D721Med (cell line): ENCODE results near the gene KCTD14.
"Not testable (repeated sequence)": the region's sequence is repeated elsewhere in the genome, so short reads cannot be mapped to it uniquely, and the experiment has no call there.

Source experiments
- DNase-seq: peaks from one replicate; pipeline ENCODE4 v3.0.0; 2011; ENCODE audit warnings: low spot score; ENCODE audit not compliant: insufficient read length
- FAIRE-seq: peaks from 2 replicates; lab custom pipeline; 2011; peaks lifted over from hg19 to GRCh38; lab: Jason Lieb, UNC
- CTCF ChIP-seq: IDR thresholded peaks from 2 replicates; pipeline ENCODE4 v1.5.1; 2012; ENCODE audit warnings: mild to moderate bottlenecking, control low read depth; ENCODE audit not compliant: insufficient read depth; ENCODE audit errors: missing control alignments

KCTD14 gene

GRCh38 chr11:78009062-78009461, 14.0 kb downstream of the KCTD14 start:
- DNase-seq (no peak), FAIRE-seq (no peak)
- no peak for TF ChIP-seq CTCF

GRCh38 chr11:78000193-78000592, 22.9 kb downstream of the KCTD14 start:
- DNase-seq = no peak
- FAIRE-seq = no peak
- peak; percentile 68 for TF ChIP-seq CTCF

DNA sequence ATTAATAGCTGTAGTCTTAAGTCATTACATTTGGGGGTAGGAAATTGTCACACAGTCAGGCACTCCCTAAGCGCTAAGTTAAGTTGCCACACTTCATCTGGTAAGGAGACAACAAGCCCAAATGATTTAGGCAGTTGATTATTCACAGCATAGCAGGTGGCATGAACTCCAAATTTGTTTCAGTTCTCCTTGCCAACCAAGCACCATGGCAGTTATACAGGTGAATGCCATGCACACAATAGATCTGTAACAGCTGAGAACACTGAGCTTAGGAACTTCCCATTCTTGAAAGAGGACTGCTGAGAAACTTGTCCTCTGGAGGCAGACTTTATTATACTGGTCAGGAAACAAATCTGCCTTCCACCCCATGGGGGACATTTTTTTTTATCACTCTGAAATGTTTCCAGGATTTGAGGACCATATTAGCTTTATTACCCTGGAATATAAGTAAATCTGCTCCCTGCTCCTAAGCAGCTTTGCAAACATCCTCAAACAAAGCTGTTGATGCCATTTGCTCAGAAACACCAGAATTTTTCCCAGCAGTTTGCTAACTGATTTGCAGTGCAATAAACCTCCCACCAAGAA, 23.5 kb downstream of the KCTD14 start:
- no peak for TF ChIP-seq CTCF
- no peak for DNase-seq
- no peak for FAIRE-seq

DNA sequence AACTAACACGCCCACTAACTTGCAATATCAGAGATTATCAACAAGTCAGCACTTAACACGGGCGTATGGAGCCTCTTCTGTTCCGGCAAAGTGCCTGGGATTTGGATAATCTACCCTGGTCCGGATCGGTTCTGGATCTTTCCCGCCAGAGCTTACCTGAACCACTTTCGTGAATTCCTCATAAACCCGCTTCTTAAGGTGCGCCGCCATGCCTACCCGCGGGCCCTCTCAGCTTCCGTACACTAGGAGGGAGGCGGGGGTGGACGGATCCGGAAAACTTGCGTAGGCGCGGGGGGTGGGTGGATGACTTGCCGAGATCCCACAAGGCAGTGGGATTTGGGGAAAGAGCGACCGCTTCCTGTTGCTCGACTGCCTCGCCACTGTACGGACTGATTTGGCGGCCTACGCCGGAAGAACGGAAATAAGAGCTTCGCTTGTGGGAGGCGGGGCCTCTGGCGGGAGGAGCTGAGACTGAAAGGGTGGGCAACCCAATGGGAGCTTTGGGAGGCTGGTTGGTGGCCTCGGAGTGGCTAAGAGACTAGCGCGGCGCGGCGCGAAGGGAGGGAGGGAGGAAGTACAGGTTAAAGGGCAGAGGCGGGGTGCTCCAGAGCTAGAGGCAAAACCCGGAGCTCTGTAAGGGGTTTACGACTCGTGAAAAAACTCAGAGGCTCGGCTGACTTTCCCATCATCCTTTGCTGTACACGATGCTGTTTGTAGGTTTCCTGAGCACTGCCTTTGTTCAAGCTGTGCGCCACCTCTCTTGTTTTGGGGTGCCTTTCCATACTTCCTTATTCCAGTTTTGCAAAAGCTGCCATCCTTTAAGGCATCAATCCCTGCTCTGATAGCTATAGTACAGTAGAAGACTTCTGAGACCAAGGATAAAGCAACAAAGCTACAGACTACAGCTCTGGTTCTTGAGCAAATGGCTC, 28.4 kb downstream of the KCTD14 start, which contains the start of gene INTS4:
Gene INTS4, minus strand, starts transcription at position 235 of the 929 bp plus-strand sequence. Its CDS starts 25 bp downstream, at position 210.
- DNase-seq = peak; percentile 61

GRCh38 chr11:77993902-77994301, 29.2 kb downstream of the KCTD14 start:
- no peak for TF ChIP-seq CTCF
- no peak for DNase-seq
- FAIRE-seq = no peak

More for the DNA sequence above, 28.4 kb downstream of the KCTD14 start, which contains the start of gene INTS4:
- no peak for TF ChIP-seq CTCF
- no peak for FAIRE-seq

GRCh38 chr11:77990981-77991380, 32.1 kb downstream of the KCTD14 start:
- no peak for TF ChIP-seq CTCF
- DNase-seq (no peak), FAIRE-seq (no peak)

DNA sequence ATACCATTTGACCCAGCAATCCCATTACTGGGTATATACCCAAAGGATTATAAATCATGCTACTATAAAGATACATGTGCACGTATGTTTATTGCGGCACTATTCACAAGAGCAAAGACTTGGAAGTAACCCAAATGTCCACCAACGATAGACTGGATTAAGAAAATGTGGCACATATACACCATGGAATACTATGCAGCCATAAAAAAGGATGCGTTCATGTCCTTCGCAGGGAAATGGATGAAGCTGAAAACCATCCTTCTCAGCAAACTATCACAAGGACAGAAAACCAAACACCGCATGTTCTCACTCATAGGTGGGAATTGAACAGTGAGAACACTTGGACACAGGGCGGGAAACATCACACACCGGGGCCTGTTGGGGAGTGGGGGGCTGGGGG, 36.6 kb downstream of the KCTD14 start:
- not testable (repeated sequence) for DNase-seq, FAIRE-seq
